ENCODE measurements around the gene LBHD2. TPM values are rescaled to one million over a fixed set of nuclear protein-coding genes. Genes with fewer than 3 reads are reported as not detected.

Gene LBHD2
- total and polyA plus RNA-seq, 10 of the 15 experiments (the other 5 are each of a cell fraction or from before 2014, with no cell fraction given), result not detected

GRCh38 chr14:103107941-103108748 lies 24.1 kb downstream of the LBHD2 start:
- no peaks in the 10 kb centered on the region for H3K79me2 ChIP-seq (ENCODE audit: control insufficient read depth, insufficient read depth, low read length)
- SMC1A ChIA-PET (ENCODE audit: uncharacterized antibody, unreplicated experiment), result interaction anchor here (0.7 to 1.5 kb wide), 2 partner anchors 32 to 76 kb away, joined by 3 to 4 read pairs; no protein-coding TSS in a partner anchor
- in situ Hi-C loops (cut with MboI), result loop anchor here (5.0 kb wide), 1 partner anchor 74 kb away; no protein-coding TSS in a partner anchor
- RAD21 ChIA-PET (ENCODE audit: unreplicated experiment), result interaction anchor here (4.2 kb wide), 1 partner anchor 33 kb away, joined by 40 read pairs; no protein-coding TSS in a partner anchor
- H3K4me2 ChIP-seq (ENCODE audit: control insufficient read depth, insufficient read depth), result peak overlapping the region; percentile 30; the same call in 1 of the 2 replicates
- peaks cover 57% of the 10 kb centered on the region for H3K4me1 ChIP-seq (ENCODE audit: control insufficient read depth, insufficient read depth, low read length)
- H3K27me3 ChIP-seq (replicated peaks in 1 of 2; ENCODE audit: control insufficient read depth in 2 of 2, insufficient read depth in 2 of 2, low read length in 1 of 2), result peaks cover 5 to 7% of the 10 kb centered on the region in 2 experiments; a peak in 2 of 4 replicates
- H4K20me1 ChIP-seq (ENCODE audit: control insufficient read depth, insufficient read depth), result no peaks in the 10 kb centered on the region
- CTCF ChIA-PET, result interaction anchor here (0.6 to 4.1 kb wide), 7 partner anchors 8 to 861 kb away, joined by 3 to 32 read pairs (median 4); partner anchors contain the start of gene TNFAIP2
- peak overlapping the region; percentile 41 for H3K9ac ChIP-seq (ENCODE audit: control insufficient read depth, insufficient read depth, low read length)
- H3K9me3 ChIP-seq (replicated peaks; ENCODE audit: control insufficient read depth, insufficient read depth, low read length), result no peaks in the 10 kb centered on the region
- WGBS (ENCODE audit: insufficient coverage, insufficient replicate concordance, low lambda C conversion rate, missing lambda C conversion rate), result 92% methylated on average over 22 of the region's 28 CpGs
- POLR2A ChIA-PET, result interaction anchor here (1.4 to 1.6 kb wide), 2 partner anchors 16 to 33 kb away, joined by 4 to 7 read pairs; partner anchors contain the start of gene TNFAIP2
- H3K4me3 ChIP-seq, result no peak overlapping the region
- H2AFZ ChIP-seq (ENCODE audit: control insufficient read depth, low read depth, low read length), result peak overlapping the region; percentile 33; the same call in 1 of the 2 replicates
- intact Hi-C loops (cut with micrococcal nuclease; ENCODE audit: unreplicated experiment), result no loop called here
- no peak for DNase-seq (ENCODE audit: low read depth, low spot score)
- no TSS peak for BruUV-seq (replicated peaks)
- TF ChIP-seq SPI1 (IDR thresholded peaks at IDR 0.05; ENCODE audit: borderline replicate concordance, insufficient read depth, low read depth, low read length) (no peak), NR2C2 (IDR thresholded peaks at IDR 0.05; ENCODE audit: borderline replicate concordance, control insufficient read depth, insufficient read length, low read depth) (no peak), RAD21 (IDR thresholded peaks at IDR 0.05; ENCODE audit: insufficient read depth, low read depth, low read length) (no peak), CEBPZ (IDR thresholded peaks at IDR 0.05; ENCODE audit: low read depth, low read length) (no peak), ZSCAN29 (IDR thresholded peaks at IDR 0.05) (no peak), PAX5 (IDR thresholded peaks at IDR 0.05; ENCODE audit: borderline replicate concordance, low read depth, low read length) (no peak)
- ATAC-seq, result no peak
- no peaks in the 10 kb centered on the region for H3K36me3 ChIP-seq (ENCODE audit: control insufficient read depth in 2 of 2, insufficient read depth in 2 of 2, low read length in 1 of 2)
- peak overlapping the region; percentile 72 for H3K27ac ChIP-seq (ENCODE audit: control insufficient read depth, insufficient read depth)
- FAIRE-seq, result no peak
